GM12891 (cell line): ENCODE measurements around the gene ARHGAP18.

Source experiments
- DNase-seq: peaks from one replicate; pipeline ENCODE4 v3.0.0; 2011; ENCODE audit warnings: low spot score; ENCODE audit not compliant: insufficient read length
- FAIRE-seq: peaks from 2 replicates; lab custom pipeline; 2011; peaks lifted over from hg19 to GRCh38; lab: Jason Lieb, UNC
- PAX5 ChIP-seq: IDR thresholded peaks from 2 replicates; pipeline ENCODE4 v1.6.1; 2011; ENCODE audit warnings: low read length, moderate library complexity, mild to moderate bottlenecking; ENCODE audit not compliant: insufficient read depth, severe bottlenecking
- POLR2A ChIP-seq: IDR thresholded peaks from 2 replicates; pipeline ENCODE4 v1.6.1; 2011; ENCODE audit warnings: low read depth, low read length, control low read depth
- POLR2AphosphoS5 ChIP-seq: IDR thresholded peaks from 2 replicates; pipeline ENCODE4 v1.6.1; 2011; ENCODE audit warnings: low read depth, low read length, control low read depth
- POU2F2 ChIP-seq: IDR thresholded peaks from 2 replicates; pipeline ENCODE4 v1.6.1; 2011; ENCODE audit warnings: low read depth, mild to moderate bottlenecking, control low read depth, low read length, moderate library complexity
- SPI1 ChIP-seq: IDR thresholded peaks from 2 replicates; pipeline ENCODE4 v1.6.1; 2011; ENCODE audit warnings: low read depth, low read length, control low read depth
- TAF1 ChIP-seq: IDR thresholded peaks from 2 replicates; pipeline ENCODE4 v1.6.1; 2011; ENCODE audit warnings: low read depth, low read length, control low read depth

Gene ARHGAP18

DNA sequence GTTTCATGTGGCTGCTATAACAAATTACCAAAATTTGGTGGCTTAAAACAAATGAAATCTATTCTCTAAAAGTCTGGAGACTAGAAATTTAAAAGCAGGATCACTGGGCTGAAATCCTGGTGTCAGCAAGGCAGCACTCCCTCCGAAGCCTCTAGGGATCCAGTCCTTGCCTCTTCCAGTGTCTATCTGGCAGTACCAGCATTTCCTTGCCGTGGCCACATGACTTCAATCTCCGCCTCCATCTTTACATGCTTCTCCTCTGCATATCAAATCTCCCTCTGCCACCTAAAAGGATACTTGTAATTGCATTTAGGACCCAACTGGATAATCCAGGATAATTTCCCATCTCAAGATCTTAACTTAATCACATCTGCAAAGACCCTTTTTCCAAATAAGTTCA, 30.2 kb downstream of the ARHGAP18 start:
- TF ChIP-seq SPI1 (no peak), TAF1 (no peak), PAX5 (no peak), POLR2AphosphoS5 (no peak), POLR2A (no peak), POU2F2 (no peak)
- DNase-seq (no peak), FAIRE-seq (no peak)

DNA sequence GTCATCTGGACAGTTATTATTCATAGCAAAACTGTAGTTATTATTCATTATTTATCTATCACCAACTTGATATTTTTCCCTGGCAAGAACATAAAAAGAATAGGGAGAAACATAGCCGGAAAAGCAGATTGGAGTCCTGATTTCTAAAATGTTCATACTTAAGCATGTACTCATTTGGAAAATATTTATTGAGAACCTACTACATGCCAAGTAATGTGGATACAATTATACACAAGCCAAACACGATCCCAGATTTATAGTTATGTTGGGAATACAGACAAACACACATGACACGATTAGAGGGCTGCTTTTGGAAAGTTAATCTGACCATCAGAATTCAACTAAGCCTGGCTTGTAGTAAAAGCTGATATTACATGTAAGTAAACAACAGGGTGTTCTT, 30.7 kb downstream of the ARHGAP18 start:
- DNase-seq, result no peak
- no peak for FAIRE-seq
- TF ChIP-seq TAF1, result no peak
- TF ChIP-seq POLR2AphosphoS5, result no peak
- no peak for TF ChIP-seq POLR2A
- TF ChIP-seq POU2F2, result no peak
- no peak for TF ChIP-seq PAX5
- TF ChIP-seq SPI1, result no peak

GRCh38 chr6:129678463-129678862, 31.5 kb downstream of the ARHGAP18 start:
- DNase-seq (no peak), FAIRE-seq (no peak)
- TF ChIP-seq SPI1 (no peak), PAX5 (no peak), TAF1 (no peak), POLR2AphosphoS5 (no peak), POLR2A (no peak), POU2F2 (no peak)

DNA sequence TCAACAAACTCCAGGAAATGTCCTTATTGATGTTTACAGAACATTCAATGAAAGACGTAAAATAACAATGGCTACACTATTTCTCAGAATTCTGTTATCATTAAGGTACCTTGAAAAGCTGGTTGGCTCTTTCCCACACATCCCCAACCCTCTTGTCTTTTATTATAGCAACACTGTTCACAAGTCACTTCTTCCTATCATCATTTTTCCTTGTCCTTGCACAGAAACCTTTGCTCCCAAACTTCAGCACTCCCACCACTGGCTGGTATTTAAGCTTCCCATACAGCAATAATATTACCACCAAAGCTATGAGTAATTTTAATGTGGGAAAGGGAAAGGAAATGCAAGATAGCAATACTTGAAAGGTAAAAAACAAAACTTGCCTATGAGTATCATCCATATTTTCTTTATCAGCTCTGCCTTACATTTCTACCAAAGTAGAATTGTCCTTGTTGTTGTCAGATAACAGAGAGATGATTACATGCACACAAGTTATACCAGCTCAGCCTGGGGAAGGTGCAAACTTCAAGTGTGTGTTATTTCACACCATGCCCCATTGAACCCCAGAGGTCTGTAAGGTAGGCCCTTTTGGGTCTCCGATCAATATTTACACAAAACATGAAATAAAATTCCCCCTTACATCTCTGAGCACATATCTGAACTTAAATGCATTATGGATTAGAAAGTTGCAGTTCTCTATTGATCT, 32.2 kb downstream of the ARHGAP18 start:
- FAIRE-seq, result no peak
- TF ChIP-seq PAX5, result no peak
- no peak for TF ChIP-seq POLR2AphosphoS5
- TF ChIP-seq TAF1, result no peak
- no peak for DNase-seq

GRCh38 chr6:129675669-129676472, 34.1 kb downstream of the ARHGAP18 start:
- no peak for TF ChIP-seq PAX5
- no peak for TF ChIP-seq POLR2AphosphoS5
- TF ChIP-seq SPI1, result no peak
- no peak for TF ChIP-seq POLR2A
- no peak for TF ChIP-seq POU2F2
- TF ChIP-seq TAF1, result no peak
- FAIRE-seq (no peak), DNase-seq (no peak)

- FAIRE-seq, result no peak
These were observed 36.2 kb downstream of the ARHGAP18 start for GRCh38 chr6:129673748-129674147.

GRCh38 chr6:129672881-129673631, 36.9 kb downstream of the ARHGAP18 start:
- peak; percentile 52 for TF ChIP-seq SPI1
- no peak for TF ChIP-seq PAX5
- TF ChIP-seq TAF1, result peak; percentile 30; the same call in 1 of the 2 replicates
- TF ChIP-seq POLR2A, result no peak
- TF ChIP-seq POLR2AphosphoS5, result no peak
- no peak for TF ChIP-seq POU2F2
- DNase-seq (no peak), FAIRE-seq (no peak)

More at GRCh38 chr6:129673748-129674147, 36.2 kb downstream of the ARHGAP18 start:
- no peak for DNase-seq
- TF ChIP-seq SPI1 (no peak), POLR2AphosphoS5 (no peak), TAF1 (no peak), POLR2A (no peak), POU2F2 (no peak), PAX5 (no peak)

DNA sequence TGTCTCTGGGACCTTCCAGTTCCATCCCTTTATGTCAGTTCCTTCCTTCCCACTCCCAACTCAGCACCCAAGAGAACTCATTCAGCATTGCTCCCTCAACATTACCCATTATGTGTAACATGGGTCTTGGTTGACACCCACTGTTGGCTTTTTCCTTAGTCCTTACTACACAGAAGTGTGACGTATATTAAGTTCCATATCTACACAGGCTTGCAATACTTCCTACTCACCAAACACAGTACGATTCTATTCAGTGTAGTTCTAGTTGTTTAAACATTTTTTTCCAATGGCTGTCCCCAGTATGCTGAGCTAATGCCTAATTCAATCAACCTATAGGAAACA, 37.7 kb downstream of the ARHGAP18 start:
- no peak for FAIRE-seq
- DNase-seq, result no peak
- TF ChIP-seq PAX5, result no peak
- no peak for TF ChIP-seq POLR2A
- no peak for TF ChIP-seq SPI1
- no peak for TF ChIP-seq TAF1
- TF ChIP-seq POU2F2, result no peak

DNA sequence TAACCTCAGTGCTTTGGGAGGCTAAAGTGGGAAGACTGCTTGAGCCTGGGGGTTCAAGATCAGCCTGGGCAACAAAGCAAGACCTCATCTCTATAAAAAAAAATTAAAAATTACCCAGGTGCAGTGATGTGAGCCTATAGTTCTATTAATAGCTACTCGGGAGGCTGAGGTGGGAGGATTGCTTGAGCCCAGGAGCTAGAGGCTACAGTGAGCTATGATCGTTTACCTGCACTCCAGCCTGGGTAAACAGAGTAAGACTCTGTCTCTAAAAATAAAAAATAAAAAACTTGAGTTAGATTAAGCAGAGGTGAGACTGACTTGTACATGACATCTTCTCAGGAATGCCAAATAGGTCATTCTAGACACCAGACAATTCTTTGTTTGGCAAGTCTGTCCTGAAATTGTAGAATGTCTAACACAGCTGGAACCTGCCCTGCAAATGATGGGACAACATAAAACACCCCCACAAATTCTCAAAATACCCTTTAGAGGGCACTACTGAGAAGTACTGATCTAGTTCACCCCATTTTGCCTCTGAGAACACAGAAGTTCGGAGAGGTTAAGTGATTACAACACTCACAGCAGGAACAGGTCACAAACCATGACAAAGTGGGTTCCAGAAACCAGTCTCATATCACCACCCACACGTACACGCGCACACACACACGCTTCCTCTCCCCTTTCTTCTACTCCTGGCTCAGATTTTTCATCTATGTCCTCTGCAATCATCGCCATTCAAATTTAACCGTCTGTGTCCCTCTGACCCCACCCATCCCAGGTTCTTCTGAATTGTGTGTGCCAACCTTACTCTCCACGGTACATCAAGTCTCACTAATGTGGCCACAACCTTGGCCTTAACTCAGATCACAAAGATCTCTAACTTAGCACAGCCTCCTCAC, 38.3 kb downstream of the ARHGAP18 start:
- FAIRE-seq (peak; percentile 90), DNase-seq (no peak)
- TF ChIP-seq PAX5 (no peak), SPI1 (peak; percentile 64; the same call in 1 of the 2 replicates), TAF1 (peak; percentile 26; the same call in 1 of the 2 replicates), POLR2AphosphoS5 (no peak; the same call in 1 of the 2 replicates), POU2F2 (no peak), POLR2A (peak; percentile 52; the same call in 1 of the 2 replicates)
